ENCODE measurements around the gene OR52N1. TPM values are rescaled to one million over a fixed set of nuclear protein-coding genes. Genes with fewer than 3 reads are reported as not detected.

Gene OR52N1
- not detected in 2 replicates for total RNA-seq
- long read RNA-seq = 0 reads

DNA sequence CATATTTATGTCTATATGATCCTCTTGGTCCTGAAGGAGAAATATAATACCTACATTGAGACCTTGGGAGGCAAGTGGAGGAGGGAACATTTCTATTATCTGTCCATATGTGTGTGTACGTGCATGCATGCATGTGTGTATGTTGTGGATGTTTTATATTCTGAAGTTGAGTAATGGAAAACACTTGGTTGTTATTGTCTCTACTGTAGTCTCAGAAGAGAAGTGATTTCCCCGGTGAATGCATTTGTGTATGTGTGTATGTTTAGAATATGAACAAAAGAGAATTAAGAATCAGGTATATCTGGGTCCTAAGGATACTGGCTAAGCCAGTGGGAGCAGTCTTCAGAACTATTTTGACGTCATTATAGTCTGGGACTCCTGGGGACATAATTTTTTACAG, at the start of gene OR52N1:
Gene OR52N1, minus strand, starts transcription at position 101 of the 400 bp plus-strand sequence. CDS start 2,449 bp downstream, outside the sequence.
- Mint-ChIP-seq H3K4me3 (ENCODE audit: low read depth) (no peak within 1 kb of the TSS), H3K36me3 (ENCODE audit: insufficient read depth) (no peaks in the 10 kb centered on the region), H3K9me3 (ENCODE audit: low read depth) (no peaks in the 10 kb centered on the region), H3K27me3 (peaks cover 10% of the 10 kb centered on the region), H3K27ac (no peak within 1 kb of the TSS), H3K4me1 (ENCODE audit: low read depth) (no peaks in the 10 kb centered on the region)
- no peak for DNase-seq (ENCODE audit: low spot score, unreplicated experiment)
- TF ChIP-seq, protein P1, sequence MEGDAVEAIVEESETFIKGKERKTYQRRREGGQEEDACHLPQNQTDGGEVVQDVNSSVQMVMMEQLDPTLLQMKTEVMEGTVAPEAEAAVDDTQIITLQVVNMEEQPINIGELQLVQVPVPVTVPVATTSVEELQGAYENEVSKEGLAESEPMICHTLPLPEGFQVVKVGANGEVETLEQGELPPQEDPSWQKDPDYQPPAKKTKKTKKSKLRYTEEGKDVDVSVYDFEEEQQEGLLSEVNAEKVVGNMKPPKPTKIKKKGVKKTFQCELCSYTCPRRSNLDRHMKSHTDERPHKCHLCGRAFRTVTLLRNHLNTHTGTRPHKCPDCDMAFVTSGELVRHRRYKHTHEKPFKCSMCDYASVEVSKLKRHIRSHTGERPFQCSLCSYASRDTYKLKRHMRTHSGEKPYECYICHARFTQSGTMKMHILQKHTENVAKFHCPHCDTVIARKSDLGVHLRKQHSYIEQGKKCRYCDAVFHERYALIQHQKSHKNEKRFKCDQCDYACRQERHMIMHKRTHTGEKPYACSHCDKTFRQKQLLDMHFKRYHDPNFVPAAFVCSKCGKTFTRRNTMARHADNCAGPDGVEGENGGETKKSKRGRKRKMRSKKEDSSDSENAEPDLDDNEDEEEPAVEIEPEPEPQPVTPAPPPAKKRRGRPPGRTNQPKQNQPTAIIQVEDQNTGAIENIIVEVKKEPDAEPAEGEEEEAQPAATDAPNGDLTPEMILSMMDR (IDR thresholded peaks at IDR 0.05; ENCODE audit: unreplicated experiment) = no peak

DNA sequence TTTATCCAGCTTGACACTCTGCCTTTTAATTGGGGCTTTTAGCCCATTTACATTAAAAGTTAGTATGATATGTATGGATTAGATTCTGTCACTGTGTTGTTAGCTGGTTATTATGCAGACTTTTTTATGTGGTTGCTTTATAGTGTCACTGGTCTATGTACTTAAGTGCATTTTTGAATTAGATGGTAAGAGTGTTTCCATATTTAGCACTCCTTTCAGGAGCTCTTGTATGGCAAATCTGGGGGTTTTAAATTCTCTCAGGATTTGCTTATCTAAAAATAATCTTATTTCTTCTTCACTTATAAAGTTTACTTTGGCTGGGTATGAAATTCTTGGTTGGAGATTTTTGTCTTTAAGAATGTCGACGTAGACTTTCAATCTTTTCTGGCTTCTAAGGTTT, 46.6 kb upstream of the OR52N1 start:
- Mint-ChIP-seq H3K36me3 (ENCODE audit: insufficient read depth) (no peaks in the 10 kb centered on the region), H3K4me3 (ENCODE audit: low read depth) (no peak overlapping the region), H3K4me1 (ENCODE audit: low read depth) (peaks cover 3% of the 10 kb centered on the region), H3K27ac (no peak overlapping the region), H3K27me3 (no peaks in the 10 kb centered on the region), H3K9me3 (ENCODE audit: low read depth) (peaks cover 8% of the 10 kb centered on the region)
- DNase-seq (ENCODE audit: low spot score, unreplicated experiment) = no peak
- TF ChIP-seq, protein P1 (IDR thresholded peaks at IDR 0.05; ENCODE audit: unreplicated experiment) = no peak

DNA sequence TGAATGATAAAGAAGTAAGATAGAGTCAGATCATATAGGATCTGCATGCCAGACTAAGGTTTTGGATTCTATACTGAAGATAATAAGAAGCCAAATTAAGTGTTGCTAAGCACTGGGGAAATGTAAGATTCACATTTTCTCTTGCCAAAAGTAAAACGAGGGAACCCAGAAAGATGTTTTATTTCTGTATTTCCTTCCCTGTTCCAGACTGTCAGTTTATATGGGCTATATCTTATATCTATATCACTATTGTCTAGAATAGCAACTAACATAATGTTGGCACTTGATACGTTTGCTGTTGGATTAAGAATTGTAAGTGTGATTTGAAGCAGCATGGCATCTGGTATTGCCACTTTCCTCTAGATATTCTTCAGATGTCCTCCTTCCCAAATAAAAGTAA, 42.4 kb upstream of the OR52N1 start:
- H3K9me3 Mint-ChIP-seq (ENCODE audit: low read depth) = peaks cover 6% of the 10 kb centered on the region
- H3K36me3 Mint-ChIP-seq (ENCODE audit: insufficient read depth) = no peaks in the 10 kb centered on the region
- peaks cover 3% of the 10 kb centered on the region for H3K4me1 Mint-ChIP-seq (ENCODE audit: low read depth)
- no peak overlapping the region for H3K4me3 Mint-ChIP-seq (ENCODE audit: low read depth)
- H3K27ac Mint-ChIP-seq = no peak overlapping the region
- H3K27me3 Mint-ChIP-seq = no peaks in the 10 kb centered on the region
- no peak for DNase-seq (ENCODE audit: low spot score, unreplicated experiment)
- TF ChIP-seq, protein P1 (IDR thresholded peaks at IDR 0.05; ENCODE audit: unreplicated experiment) = no peak

DNA sequence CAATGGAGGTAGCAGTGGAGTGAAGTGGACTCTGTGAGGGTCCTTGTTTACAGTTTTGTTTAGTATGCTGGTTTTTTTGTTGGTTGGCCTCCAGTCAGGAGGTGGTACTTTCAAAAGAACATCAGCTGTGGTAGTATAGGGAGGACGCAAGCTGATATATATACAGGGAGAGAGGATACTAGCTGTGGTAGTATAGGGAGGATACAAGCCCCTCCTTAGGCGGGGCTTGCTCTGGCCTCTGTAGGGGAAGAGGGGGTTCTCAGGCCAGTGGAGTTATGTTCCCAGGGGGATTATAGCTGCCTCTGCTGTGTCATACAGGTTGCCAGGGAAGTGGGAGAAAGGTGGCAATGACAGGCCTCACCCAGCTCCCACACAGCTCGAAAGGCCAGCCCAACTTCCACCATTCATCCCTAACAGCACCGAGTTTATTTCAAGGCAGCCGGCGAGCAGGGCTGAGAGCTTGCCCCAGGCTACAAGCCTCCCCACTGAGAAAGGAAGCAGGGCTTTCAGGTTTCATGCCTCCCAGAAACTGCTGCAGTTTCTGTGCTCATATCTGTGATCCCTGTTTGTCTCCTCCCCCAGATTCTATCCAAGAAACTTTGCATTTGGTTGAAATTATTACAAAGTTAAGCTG, 40.2 kb upstream of the OR52N1 start:
- Mint-ChIP-seq H3K9me3 (ENCODE audit: low read depth) (no peaks in the 10 kb centered on the region), H3K4me3 (ENCODE audit: low read depth) (no peak overlapping the region), H3K27me3 (no peaks in the 10 kb centered on the region), H3K36me3 (ENCODE audit: insufficient read depth) (no peaks in the 10 kb centered on the region), H3K27ac (no peak overlapping the region), H3K4me1 (ENCODE audit: low read depth) (no peaks in the 10 kb centered on the region)
- TF ChIP-seq, protein P1 (IDR thresholded peaks at IDR 0.05; ENCODE audit: unreplicated experiment) = no peak
- no peak for DNase-seq (ENCODE audit: low spot score, unreplicated experiment)

DNA sequence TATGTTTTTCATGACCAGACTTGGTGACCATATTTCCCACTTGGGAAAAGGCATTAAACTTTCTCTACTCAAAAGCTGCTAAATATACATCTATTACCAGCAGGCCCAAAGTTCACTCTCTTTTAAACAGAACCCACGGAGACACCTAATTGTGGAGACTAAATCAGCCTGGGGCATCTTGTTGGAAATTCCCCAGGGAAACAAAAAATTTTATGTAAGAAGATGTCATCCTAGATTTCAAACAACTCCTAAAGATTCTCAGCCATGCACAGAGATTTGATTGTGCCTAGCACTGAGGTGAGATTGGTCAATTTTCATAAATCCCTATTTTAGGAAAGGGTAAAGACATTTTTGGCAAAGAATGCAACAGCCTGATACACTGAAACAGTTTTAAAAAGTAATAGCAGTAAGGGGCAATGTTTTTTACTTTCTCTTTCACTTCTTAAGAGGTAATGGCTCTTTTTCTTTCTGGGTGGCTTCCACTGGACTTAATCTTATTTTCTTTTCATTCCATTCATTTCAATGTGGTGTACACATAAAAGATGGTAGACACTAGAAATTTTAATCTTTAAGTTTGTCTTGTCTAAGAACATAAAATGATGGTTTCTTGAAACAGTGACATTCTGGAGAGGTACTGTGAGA, 27.3 kb upstream of the OR52N1 start:
- Mint-ChIP-seq H3K27ac (no peak overlapping the region), H3K4me1 (ENCODE audit: low read depth) (no peaks in the 10 kb centered on the region), H3K9me3 (ENCODE audit: low read depth) (no peaks in the 10 kb centered on the region), H3K4me3 (ENCODE audit: low read depth) (no peak overlapping the region), H3K36me3 (ENCODE audit: insufficient read depth) (no peaks in the 10 kb centered on the region), H3K27me3 (no peaks in the 10 kb centered on the region)
- TF ChIP-seq, protein P1 (IDR thresholded peaks at IDR 0.05; ENCODE audit: unreplicated experiment) = no peak
- no peak for DNase-seq (ENCODE audit: low spot score, unreplicated experiment)
